HG03354 (cell line): Measurements from ENCODE around the gene ALDH5A1.

ENCODE experiments used
- ATAC-seq: cut with Tn5 transposase; IDR thresholded peaks from one replicate; pipeline ENCODE4 v1.9.1; 2021; ENCODE audit warnings: mild to moderate bottlenecking; ENCODE audit not compliant: unreplicated experiment, poor library complexity, severe bottlenecking

Gene ALDH5A1

GRCh38 chr6:24494821-24495795 lies at the start of gene ALDH5A1:
TSS of gene ALDH5A1 (plus strand) at chr6:24494969. CDS start at chr6:24494997, 28 bp downstream.
- ATAC-seq, result peak; percentile 79

GRCh38 chr6:24445704-24446103 lies 49.1 kb upstream of the ALDH5A1 start:
- ATAC-seq, result no peak

- ATAC-seq, result no peak
Observed at GRCh38 chr6:24446670-24447069, 48.1 kb upstream of the ALDH5A1 start.

GRCh38 chr6:24448396-24448795 lies 46.4 kb upstream of the ALDH5A1 start:
- ATAC-seq, result no peak

GRCh38 chr6:24448828-24449525 lies 45.8 kb upstream of the ALDH5A1 start:
- ATAC-seq, result no peak

- ATAC-seq, result no peak
Observed at GRCh38 chr6:24451581-24452388, 43.0 kb upstream of the ALDH5A1 start.

- ATAC-seq, result no peak
Observed at GRCh38 chr6:24453921-24454320, 40.8 kb upstream of the ALDH5A1 start.

GRCh38 chr6:24454452-24454851 lies 40.3 kb upstream of the ALDH5A1 start:
- no peak for ATAC-seq

- ATAC-seq, result no peak
Observed at GRCh38 chr6:24455061-24455460, 39.7 kb upstream of the ALDH5A1 start.

- no peak for ATAC-seq
Observed at GRCh38 chr6:24458134-24458533, 36.6 kb upstream of the ALDH5A1 start.

- ATAC-seq, result no peak
Observed at GRCh38 chr6:24458941-24459340, 35.8 kb upstream of the ALDH5A1 start.

- ATAC-seq, result no peak
Observed at GRCh38 chr6:24460966-24461365, 33.8 kb upstream of the ALDH5A1 start.

GRCh38 chr6:24464253-24465038 lies 30.3 kb upstream of the ALDH5A1 start:
- no peak for ATAC-seq

GRCh38 chr6:24469811-24470210 lies 25.0 kb upstream of the ALDH5A1 start:
- no peak for ATAC-seq

GRCh38 chr6:24472181-24472580 lies 22.6 kb upstream of the ALDH5A1 start:
- no peak for ATAC-seq

GRCh38 chr6:24476631-24477030 lies 18.1 kb upstream of the ALDH5A1 start:
- no peak for ATAC-seq

GRCh38 chr6:24477070-24477469 lies 17.7 kb upstream of the ALDH5A1 start:
- ATAC-seq, result no peak

GRCh38 chr6:24478903-24479302 lies 15.9 kb upstream of the ALDH5A1 start:
- ATAC-seq, result no peak

GRCh38 chr6:24480705-24481104 lies 14.1 kb upstream of the ALDH5A1 start:
- no peak for ATAC-seq
